AG04450 (cell line): ENCODE results near the gene CTXND1. TPM values are rescaled to one million over a fixed set of nuclear protein-coding genes. Genes with fewer than 3 reads are reported as not detected.

Source experiments
- CTCF ChIA-PET: fragments of 300-600, 350-600 bp; formaldehyde crosslinking; extraction: SDS; loops from one replicate; lab custom pipeline; 2022; ENCODE audit warnings: antibody characterized with exemption, inconsistent platforms; lab: Charles Lee
- POLR2A ChIA-PET: fragments of 350-600 bp; formaldehyde crosslinking; extraction: SDS; loops from one replicate; lab custom pipeline; 2021; ENCODE audit warnings: antibody characterized with exemption, inconsistent platforms; lab: Yijun Ruan, JAX
- DNase-seq: peaks from one replicate; pipeline ENCODE4 v3.0.0-alpha.2; 2011; ENCODE audit warnings: low read depth, low spot score
- H3K27ac ChIP-seq: one replicate; pipeline ENCODE4 v1.5.1; 2012; ENCODE audit warnings: low read depth, low read length, control low read depth
- H3K27me3 ChIP-seq: one replicate; pipeline ENCODE4 v1.6.0; 2012; ENCODE audit warnings: low read length; ENCODE audit not compliant: control insufficient read depth, insufficient read depth
- H3K4me3 ChIP-seq: 2 replicates; pipeline ENCODE4 v1.5.1; 2011; ENCODE audit warnings: mild to moderate bottlenecking, low read depth, low read length, control low read depth
- H3K9me3 ChIP-seq: 2 replicates; pipeline ENCODE4 v1.5.1; 2012; ENCODE audit warnings: low read length; ENCODE audit not compliant: control insufficient read depth, insufficient read depth
- polyA plus RNA-seq: library from polyadenylated mRNA; depleted of rRNA; stranded (reverse); fragments of >200 nt; gene quantifications from 2 replicates; pipeline ENCODE4 v1.2.3, GENCODE V29; 2011
- TF ChIP-seq, protein P1 (sequence below): IDR thresholded peaks from 2 replicates; pipeline ENCODE4 v1.5.1; 2011; ENCODE audit warnings: low read depth, low read length, control low read depth, inconsistent platforms

The CTXND1 gene
- polyA plus RNA-seq, 1 experiment = not detected

DNA sequence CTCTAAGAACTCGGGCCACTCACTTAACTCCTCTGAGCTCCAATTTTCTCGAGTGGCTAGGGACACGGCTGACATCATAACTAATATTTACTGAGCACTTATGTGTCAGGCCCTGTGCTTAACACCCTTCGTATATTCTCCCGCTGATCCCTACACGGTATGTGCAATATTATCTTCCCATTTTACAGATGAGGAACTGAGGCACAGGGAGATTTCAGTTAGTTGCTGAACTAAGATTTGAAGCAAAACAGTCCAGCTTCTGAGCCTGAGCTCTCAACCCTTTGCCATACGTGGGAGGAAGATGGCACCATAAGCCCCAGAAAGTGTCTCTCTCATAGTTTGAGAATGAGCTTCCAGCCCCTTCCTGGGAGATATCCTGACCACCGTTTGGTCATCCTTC, 79.6 kb downstream of the CTXND1 start:
- no peak overlapping the region for H3K27ac ChIP-seq
- POLR2A ChIA-PET = no interaction called here
- no peak for DNase-seq
- CTCF ChIA-PET = interaction anchor here (0.6 to 1.7 kb wide), 4 partner anchors 8 to 96 kb away, joined by 3 to 8 read pairs (median 3); no protein-coding TSS in a partner anchor
- peaks cover 6% of the 10 kb centered on the region for H3K9me3 ChIP-seq
- TF ChIP-seq, protein P1, sequence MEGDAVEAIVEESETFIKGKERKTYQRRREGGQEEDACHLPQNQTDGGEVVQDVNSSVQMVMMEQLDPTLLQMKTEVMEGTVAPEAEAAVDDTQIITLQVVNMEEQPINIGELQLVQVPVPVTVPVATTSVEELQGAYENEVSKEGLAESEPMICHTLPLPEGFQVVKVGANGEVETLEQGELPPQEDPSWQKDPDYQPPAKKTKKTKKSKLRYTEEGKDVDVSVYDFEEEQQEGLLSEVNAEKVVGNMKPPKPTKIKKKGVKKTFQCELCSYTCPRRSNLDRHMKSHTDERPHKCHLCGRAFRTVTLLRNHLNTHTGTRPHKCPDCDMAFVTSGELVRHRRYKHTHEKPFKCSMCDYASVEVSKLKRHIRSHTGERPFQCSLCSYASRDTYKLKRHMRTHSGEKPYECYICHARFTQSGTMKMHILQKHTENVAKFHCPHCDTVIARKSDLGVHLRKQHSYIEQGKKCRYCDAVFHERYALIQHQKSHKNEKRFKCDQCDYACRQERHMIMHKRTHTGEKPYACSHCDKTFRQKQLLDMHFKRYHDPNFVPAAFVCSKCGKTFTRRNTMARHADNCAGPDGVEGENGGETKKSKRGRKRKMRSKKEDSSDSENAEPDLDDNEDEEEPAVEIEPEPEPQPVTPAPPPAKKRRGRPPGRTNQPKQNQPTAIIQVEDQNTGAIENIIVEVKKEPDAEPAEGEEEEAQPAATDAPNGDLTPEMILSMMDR = no peak
- no peak overlapping the region for H3K4me3 ChIP-seq
- H3K27me3 ChIP-seq = no peaks in the 10 kb centered on the region

DNA sequence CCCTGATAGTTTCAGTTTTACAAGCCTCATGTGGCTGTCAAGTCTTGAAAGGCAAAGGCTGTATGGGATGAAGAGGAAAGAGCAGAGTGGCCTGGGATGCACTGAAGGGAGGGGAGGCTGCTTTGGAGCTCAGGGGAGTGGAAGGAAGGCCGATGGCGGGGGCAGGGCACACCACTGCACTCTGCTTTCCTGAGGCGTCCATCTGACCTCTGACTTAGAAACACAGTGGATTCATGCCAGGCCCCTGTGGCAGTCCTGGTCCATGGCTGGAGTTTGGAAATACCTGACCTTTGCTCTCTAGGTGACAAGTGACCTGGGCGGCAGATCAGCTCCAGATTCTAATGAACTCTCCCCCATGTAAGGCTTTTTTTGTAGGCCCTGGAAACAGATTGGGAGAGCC, 80.2 kb downstream of the CTXND1 start:
- Histone ChIP-seq H3K4me3 (no peak overlapping the region), H3K27me3 (no peaks in the 10 kb centered on the region), H3K27ac (no peak overlapping the region), H3K9me3 (peaks cover 1% of the 10 kb centered on the region)
- CTCF ChIA-PET = interaction anchor here (0.6 to 1.1 kb wide), 2 partner anchors 10 to 95 kb away, joined by 3 read pairs; no protein-coding TSS in a partner anchor
- POLR2A ChIA-PET = no interaction called here
- TF ChIP-seq, protein P1 = no peak
- no peak for DNase-seq

DNA sequence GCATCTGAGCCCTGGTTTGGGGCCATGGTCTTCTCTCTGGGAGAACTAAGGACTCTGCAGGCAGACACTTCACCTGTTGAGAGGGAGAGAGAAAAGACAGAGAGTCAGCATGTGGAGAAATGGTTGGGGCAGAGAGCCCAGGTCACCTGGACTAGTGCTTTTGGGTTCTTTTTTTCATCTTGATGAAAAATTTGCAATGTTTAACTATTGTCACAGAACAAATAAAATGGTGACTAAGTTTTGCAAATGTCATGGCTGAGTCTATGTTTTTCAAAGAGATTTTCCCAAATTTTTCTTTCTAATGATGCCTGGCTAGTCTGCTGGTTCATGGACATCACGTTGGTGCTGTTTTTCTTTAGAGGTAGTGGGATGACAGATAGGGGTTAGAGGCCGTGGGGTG, 81.4 kb downstream of the CTXND1 start:
- H3K4me3 ChIP-seq = no peak overlapping the region
- H3K9me3 ChIP-seq = no peaks in the 10 kb centered on the region; the same call in 1 of the 2 replicates
- POLR2A ChIA-PET = no interaction called here
- TF ChIP-seq, protein P1 = no peak
- H3K27ac ChIP-seq = no peak overlapping the region
- no peak for DNase-seq
- CTCF ChIA-PET = no interaction called here
- H3K27me3 ChIP-seq = no peaks in the 10 kb centered on the region

DNA sequence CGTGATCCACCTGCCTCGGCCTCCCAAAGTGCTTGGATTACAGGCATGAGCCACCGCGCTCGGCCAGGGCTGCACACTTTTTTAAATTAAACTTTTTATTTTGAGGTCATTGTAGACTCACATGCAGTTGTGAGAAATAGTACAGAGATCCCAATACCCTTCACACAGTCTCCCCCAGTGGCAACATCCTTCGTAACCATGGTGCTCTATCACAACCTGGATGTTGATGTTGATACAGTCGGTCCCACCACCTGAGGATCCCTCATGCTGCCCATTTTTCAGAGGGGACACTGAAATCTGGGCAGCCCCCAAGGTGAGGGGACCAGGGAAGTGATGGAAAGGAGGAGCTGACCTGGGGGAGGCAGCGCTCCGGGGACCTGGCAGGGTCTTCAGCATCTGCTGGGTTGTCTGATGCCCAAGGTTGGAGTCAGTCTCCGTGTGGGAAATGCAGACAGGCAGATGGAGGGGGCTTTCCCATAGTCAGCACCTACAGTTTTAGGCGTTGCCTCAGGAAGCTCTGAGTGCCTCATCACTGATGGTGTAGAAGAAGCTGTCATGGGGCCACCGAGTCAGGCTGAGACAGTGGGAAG, 82.2 kb downstream of the CTXND1 start:
- CTCF ChIA-PET = no interaction called here

DNA sequence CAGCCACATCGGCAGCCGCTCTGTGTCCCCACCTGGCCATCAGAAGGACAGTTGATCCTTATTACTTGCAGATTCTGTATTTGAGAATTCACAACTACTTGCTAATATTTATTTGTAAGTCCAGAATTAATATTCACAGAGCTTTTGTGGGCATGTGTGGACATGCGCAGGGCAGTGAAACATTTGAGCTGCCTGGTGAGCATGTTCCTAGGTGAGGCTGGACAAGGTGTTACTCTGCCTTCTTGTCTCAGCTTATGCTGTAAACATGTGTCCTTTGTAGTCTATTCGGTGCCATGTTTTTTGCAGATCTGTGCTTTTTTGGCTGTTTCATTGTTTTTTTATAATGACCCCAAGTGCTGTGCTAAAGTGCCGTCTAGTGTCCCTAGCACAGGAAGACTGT, 83.6 kb downstream of the CTXND1 start:
- Histone ChIP-seq H3K9me3 (no peaks in the 10 kb centered on the region), H3K27ac (no peak overlapping the region), H3K4me3 (no peak overlapping the region), H3K27me3 (no peaks in the 10 kb centered on the region)
- DNase-seq = no peak
- ChIA-PET POLR2A (no interaction called here), CTCF (interaction anchor here (0.6 kb wide), 1 partner anchor 56 kb away, joined by 3 read pairs; no protein-coding TSS in a partner anchor)
- TF ChIP-seq, protein P1 = no peak

More for the DNA sequence above, 82.2 kb downstream of the CTXND1 start:
- H3K9me3 ChIP-seq = no peaks in the 10 kb centered on the region
- DNase-seq = no peak
- no peak overlapping the region for H3K4me3 ChIP-seq
- TF ChIP-seq, protein P1 = no peak
- H3K27ac ChIP-seq = no peak overlapping the region
- H3K27me3 ChIP-seq = no peaks in the 10 kb centered on the region
- POLR2A ChIA-PET = no interaction called here
